GM12891 (cell line): ENCODE measurements around the gene KIAA0586.

ENCODE experiments used
- POLR2A ChIP-seq: IDR thresholded peaks from 2 replicates; pipeline ENCODE4 v1.6.1; 2011; ENCODE audit warnings: low read depth, low read length, control low read depth
- POU2F2 ChIP-seq: IDR thresholded peaks from 2 replicates; pipeline ENCODE4 v1.6.1; 2011; ENCODE audit warnings: low read depth, mild to moderate bottlenecking, control low read depth, low read length, moderate library complexity

DNA sequence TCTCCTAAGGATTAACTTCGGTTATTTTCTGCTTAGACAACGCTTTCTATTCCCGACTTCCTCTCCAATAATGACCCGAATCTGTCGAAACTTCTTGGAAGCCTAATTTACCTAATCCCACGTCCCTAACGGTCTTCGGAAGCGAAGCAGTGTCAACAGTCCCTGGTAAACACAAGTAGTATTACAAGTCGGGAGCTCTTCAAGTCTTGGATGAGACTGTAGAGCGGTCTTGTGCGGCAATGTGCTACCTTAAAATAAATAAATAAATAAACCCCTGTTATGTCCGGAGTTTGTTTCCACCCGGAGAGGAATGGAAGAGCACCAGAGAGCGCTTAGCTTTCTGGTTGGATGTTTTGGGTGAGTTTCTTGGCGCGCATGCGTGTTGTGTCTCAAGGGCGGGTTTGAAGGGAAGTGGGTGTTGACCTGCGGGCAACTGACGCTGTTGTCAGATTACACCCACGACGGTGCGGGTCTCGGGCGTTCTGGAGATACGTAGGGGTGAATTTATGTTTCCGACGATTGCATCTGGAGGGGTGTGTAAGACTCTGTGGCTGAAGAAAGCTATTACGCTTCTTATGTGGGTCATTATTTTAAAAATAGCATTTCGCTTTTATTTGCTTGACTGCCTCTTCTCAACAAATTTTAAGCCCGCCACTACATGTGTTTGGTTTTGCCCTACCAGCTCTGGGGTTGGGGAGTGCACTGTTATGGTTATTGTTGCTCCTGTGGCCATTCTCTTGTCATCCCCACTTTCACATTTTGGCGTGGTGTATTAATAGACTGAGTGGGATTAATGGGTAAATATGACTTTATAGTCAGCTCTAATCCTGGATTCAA is at the start of gene KIAA0586, which contains the start of gene TIMM9:
- peak; percentile 86 for TF ChIP-seq POLR2A
- peak; percentile 68; the same call in 1 of the 2 replicates for TF ChIP-seq POU2F2
